CD4-positive, alpha-beta T cell treated with Interleukin-15 for 1 hour (primary cell): Measurements from ENCODE around the gene ZNF512.
"Not testable (repeated sequence)": the region's sequence is repeated elsewhere in the genome, so short reads cannot be mapped to it uniquely, and the experiment has no call there.

Experiments used
- DNase-seq: peaks from one replicate; pipeline ENCODE4 v3.0.0-alpha.2; 2020

ZNF512 gene

DNA sequence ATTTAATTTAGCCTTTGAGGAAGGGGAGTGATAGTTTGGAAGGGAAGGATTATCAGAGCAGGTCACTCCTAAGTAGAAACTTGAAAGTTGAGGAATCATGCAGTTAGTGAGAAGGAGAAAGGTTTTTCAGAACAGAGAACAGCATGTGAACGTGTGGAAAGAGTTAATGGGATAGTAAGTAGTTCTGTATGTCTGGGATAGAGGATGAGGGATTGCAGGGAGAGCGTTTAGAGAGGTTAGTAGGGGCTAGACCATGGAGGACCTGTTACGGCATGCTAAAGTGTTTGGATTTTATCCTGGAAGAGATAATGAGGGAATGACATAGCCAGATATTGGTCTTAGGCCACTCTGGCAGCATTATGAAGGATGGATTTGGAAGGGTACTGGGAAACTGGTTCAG lies 1.8 kb downstream of the ZNF512 start:
- no peak for DNase-seq

GRCh38 chr2:27587025-27587424 lies 4.2 kb downstream of the ZNF512 start:
- DNase-seq: no peak

DNA sequence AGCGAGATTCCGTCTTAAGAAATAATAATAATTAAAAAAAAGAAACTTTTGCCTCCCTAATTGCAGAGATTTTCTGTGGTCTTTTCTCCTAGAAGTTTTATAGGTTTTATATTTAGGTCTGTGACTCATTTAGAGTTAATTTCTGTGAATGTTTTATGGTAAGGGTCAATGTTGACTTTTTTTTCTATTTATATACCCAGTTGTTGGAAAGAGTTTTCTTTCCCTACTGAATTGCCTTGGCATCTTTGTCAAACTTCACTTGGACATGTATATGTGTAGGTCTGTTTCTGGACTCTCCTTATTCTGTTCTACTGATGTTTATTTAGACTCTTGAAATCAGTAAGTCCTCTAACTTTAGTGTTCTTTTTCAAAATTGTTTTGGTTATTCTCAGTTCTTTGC lies 5.5 kb downstream of the ZNF512 start:
- no peak for DNase-seq

DNA sequence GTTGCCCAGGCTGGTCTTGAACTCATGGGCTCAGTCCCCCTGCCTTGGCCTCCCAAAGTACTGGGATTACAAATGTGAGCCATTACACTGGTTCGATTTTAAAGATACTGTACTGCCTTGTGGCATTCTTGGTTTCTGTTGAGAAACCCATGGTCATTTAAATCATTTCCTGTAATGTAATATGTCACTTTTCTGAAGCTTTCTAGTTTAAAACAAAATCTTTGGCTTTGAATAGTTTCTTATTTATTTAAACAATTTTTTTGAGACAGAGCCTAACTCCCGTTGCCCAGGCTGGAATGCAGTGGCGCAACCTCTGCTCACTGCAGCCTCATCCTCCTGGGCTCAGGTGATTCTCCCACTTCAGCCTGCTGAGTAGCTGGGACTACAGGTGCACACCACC lies 8.9 kb downstream of the ZNF512 start:
- DNase-seq: no peak

DNA sequence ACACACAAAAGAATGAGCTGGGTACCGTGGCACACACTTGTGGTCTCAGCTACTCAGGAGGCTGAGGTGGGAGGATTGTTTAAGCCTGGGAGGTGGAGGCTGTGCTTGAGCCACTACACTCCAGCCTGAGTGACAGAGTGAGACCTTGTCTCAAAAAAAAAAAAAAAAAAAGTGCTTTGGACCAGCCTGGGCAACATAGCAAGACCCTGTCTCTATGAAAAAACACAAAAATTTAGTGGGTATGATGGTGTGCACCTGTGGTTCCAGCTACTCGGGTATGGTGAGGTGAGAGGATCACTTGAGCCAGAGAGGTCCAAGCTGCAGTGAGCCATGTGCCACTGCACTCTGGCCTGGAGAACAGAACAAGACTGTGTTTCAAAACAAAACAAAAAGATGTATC lies 10.4 kb downstream of the ZNF512 start:
- DNase-seq: no peak

DNA sequence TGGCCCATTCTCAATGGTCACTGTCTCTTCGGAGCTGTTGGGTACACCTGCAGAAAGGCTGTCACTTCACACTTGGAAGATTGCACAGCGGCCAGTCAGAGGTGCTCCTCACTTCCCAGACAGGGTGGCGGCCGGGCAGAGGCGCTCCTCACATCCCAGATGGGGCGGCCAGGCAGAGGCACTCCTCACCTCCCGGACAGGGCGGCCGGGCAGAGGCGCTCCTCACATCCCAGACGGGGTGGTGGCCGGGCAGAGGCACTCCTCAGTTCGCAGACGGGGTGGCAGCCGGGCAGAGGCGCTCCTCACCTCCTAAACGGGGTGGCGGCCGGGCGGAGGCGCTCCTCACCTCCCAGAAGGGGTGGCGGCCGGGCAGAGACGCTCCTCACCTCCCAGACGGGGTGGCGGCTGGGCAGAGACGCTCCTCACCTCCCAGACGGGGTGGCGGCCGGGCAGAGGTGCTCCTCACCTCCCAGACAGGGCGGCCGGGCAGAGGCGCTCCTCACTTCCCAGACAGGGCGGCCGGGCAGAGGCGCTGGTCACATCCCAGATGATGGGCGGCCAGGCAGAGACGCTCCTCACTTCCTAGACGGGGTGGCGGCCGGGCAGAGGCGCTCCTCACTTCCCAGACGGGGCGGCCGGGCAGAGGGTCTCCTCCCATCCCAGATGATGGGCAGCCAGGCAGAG lies 11.3 kb downstream of the ZNF512 start:
- DNase-seq: not testable (repeated sequence)

DNA sequence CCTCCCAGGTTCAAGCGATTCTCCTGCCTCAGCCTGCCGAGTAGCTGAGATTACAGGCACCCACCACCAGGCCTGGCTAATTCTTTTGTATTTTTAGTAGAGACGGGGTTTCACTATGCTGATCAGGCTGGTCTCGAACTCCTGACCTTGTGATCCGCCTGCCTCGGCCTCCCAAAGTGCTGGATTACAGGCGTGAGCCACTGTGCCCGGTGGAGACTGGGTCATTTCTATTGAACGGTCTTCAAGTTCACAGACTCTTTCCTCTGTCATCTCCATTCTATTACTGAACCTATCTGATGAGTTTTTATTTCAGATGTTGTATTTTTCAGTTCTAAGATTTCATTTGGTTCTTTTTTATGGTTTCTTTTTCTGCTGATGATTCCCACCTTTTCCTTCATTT lies 12.6 kb downstream of the ZNF512 start:
- DNase-seq: not testable (repeated sequence)

DNA sequence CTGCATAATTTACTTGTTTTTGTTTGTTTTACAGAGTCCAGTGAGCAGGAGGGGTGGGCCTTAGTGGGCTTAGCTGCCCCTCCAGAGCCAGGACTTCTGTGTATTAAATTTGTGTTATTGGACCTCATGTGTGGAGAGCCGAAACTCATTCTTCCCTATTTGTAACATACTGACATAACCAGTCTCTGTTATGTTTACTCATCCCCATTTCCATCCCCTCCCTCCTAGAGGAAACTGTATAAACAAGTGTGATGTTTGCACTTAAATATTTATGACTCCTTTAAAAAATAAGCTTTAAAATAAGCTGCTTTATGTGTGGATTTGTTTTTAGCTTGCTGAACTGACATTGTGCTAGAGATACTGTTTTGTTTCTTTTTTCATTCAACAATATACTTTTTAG lies 13.8 kb downstream of the ZNF512 start:
- DNase-seq: no peak

GRCh38 chr2:27606611-27607010 lies 23.8 kb downstream of the ZNF512 start:
- no peak for DNase-seq

- no peak for DNase-seq
Observed at GRCh38 chr2:27613985-27614384, 31.1 kb downstream of the ZNF512 start.

- DNase-seq: no peak
Observed at GRCh38 chr2:27615316-27615715, 32.5 kb downstream of the ZNF512 start.

- DNase-seq: no peak
Observed at GRCh38 chr2:27621524-27621923, 38.7 kb downstream of the ZNF512 start.

GRCh38 chr2:27622921-27623384 lies 40.1 kb downstream of the ZNF512 start:
- DNase-seq: no peak

DNA sequence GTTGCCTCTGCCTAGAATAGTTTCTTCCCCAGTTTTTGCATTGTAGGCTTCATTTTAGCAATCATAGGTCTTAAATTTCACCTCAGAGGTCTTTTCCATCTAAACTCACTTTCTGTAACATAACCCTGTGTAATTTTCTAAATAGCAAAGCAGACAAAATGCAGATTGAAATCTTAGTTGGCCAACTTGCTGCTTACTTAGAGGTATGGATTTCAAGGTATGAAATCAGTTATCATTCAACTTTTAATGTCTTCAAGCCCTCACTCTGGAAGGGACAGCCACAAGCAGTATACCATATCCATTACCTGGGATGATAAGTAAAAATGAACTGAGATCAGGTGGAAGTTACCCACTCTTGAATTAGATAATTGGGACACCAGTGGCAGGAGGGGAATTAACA lies 42.1 kb downstream of the ZNF512 start:
- no peak for DNase-seq

DNA sequence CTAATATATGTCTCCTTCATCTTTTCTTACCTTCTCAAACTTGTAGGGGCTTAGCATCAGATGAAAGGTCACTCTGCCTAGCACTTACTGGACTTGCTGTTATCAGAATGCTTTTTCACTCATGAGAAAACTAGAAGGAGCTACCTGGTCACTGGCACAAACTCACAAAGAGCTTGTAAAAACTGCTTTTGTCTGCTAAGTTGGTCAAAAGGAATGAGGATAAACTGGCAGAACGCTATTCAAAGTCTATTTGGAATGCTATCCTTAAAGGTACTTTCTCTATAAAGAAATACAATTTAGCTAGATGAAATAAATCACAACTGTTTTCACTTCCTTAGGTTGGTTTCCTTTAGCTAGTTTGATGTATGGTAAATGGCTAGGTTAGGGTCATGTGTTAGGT lies 43.5 kb downstream of the ZNF512 start:
- not testable (repeated sequence) for DNase-seq

DNA sequence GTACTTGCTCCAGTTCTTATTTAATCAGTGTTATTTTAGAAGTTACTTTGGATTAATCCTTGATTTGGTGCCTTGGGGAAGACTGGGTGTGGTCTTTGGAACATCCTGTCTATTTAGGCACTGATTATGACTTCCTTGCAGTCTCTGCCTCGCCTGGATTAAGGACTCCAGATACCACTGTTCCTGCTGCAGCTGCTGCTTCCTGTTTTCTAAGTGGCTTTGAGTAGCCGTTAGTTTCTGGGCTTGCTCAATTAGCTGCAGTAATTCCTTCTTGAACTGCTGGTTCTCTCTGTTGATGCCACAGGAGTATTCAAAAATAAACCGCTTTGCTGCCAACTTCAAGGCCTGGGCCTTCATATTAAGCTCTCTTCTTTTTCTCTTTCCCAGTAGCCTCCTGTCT lies 44.1 kb downstream of the ZNF512 start:
- not testable (repeated sequence) for DNase-seq

DNA sequence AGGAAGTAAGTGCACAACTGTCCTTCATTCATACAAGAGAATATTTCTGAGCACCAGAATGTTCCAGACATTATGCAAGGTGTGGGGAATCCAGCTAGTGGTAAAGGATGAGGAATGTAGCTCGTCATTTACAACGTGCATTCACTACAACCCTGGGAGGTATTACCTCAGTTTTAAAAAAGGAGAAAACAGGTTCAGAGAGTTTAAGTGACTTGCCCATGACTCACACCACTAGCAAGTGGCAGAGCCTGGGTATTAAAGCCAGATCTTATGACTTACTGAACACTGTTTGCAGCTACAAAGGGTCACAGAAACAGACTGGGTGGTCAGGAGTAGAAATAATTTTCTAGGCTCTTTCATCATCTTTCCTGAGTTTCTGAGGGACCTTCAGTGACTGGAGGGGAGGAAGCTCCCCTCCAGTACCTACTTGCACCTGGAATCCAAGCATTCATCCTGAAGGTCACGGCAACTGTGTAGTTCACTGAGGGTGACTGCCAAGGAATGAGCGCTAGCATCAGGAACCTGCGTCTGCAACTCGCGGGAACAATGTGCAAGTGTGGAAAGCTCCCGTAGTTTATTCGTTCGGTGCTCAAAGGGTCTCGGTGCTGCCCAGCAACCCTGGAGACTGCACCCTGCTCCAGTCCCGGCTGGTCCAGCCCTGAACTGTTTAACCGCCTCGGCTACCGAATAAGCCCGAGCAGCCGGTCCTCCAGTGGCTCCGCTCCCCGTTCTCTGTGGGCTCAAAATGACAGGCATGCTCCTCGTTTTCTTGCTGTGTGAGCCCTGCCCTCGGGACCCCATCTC lies 45.3 kb downstream of the ZNF512 start:
- no peak for DNase-seq

DNA sequence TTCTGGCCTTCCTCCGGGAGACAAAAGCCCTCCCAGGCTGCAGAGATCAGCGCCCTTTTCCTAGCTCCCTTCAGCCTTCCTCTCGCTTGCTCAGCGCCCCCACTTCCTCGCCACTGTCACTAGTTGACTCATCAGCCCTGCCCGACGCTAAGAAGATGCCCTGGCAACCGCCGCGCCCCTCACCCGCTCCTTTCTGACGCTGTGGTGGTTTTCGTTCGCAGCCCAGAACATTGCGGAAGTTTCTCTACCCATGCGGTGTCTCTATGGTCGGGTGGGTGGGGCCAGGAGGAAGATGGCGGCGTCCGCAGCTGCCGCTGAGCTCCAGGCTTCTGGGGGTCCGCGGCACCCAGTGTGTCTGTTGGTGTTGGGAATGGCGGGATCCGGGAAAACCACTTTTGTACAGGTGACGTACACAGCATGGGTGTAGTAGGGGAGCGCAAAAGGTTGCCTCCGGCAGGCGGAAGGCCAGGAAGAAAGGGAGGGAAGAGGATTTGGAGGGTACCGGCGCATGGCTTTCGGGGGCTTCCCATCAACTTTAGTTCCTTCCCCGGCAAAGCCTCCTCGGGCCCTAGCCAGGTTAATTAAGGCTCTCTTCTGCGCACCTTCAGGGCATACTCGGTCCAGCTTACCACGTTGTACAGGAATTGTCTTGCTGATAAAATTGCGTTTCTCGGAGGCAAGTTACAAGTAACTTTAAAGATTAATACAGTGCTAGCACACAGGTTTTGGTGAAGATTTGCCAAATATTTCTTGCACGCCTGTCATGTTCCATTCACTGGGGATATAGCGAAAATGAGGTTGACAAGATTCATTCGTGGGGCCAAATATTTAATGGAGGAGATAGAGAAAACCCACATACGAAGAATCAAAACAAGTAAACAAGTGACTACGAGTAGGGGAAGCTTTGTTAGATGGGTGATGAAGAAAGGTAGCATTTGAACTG lies 46.2 kb downstream of the ZNF512 start, which contains the start of the genes CCDC121 and GPN1:
Gene CCDC121 (minus strand): TSS at position 246 of the 943 bp plus-strand sequence. CDS start 1,213 bp downstream, outside the sequence.
Gene GPN1 (plus strand): TSS at position 284 of the 943 bp plus-strand sequence. CDS start 9 bp downstream, at position 293.
- peak; percentile 94 for DNase-seq

GRCh38 chr2:27630257-27630656 lies 47.4 kb downstream of the ZNF512 start:
- not testable (repeated sequence) for DNase-seq

- no peak for DNase-seq
Observed at GRCh38 chr2:27634291-27634690, 51.4 kb downstream of the ZNF512 start.

GRCh38 chr2:27636766-27637165 lies 53.9 kb downstream of the ZNF512 start:
- no peak for DNase-seq

DNA sequence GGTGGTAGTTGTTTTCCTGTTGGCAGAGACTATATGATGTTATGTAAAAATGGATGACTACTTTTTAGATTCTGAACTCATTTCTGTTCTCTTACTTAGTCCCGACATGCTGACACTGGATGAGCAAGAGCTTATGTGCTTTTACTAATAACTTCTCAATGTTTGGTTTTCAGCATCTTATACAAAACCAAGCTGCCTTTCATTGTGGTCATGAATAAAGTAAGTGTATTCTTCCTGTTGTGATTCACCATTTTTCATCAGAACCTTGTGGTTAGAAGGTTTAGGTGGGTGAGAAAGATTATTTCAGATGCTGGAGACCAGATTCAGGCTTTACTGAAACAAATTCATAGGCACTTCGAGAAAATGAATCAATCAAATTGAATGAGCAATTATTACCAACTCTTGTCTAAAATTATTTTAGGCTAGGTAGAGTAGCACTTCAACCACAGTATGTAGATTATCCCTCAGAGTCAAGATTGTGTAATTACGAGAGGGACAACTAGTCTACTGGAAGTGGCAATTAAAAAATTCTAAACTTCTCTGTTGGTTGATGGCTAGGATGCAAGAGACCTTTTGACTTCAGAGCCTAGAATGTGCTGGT lies 55.3 kb downstream of the ZNF512 start:
- DNase-seq: no peak
